HL-60 (cell line): ENCODE results near the gene CLDN2.

Source experiments
- CTCF ChIP-seq: IDR thresholded peaks from one replicate; pipeline ENCODE4 v1.5.1; 2011; ENCODE audit warnings: low read length, control low read depth, inconsistent platforms; ENCODE audit not compliant: insufficient read depth
- POLR2AphosphoS5 ChIP-seq: IDR thresholded peaks from 2 replicates; pipeline ENCODE4 v1.6.1; 2012; ENCODE audit warnings: low read depth

GRCh38 chrX:106936246-106936645 lies 16.0 kb downstream of the CLDN2 start:
- TF ChIP-seq CTCF (no peak), POLR2AphosphoS5 (no peak)
